A172 (cell line): ENCODE results near the gene CENPK. TPM values are rescaled to one million over a fixed set of nuclear protein-coding genes. Genes with fewer than 3 reads are reported as not detected.

Experiments
- total RNA-seq: library from RNA; depleted of rRNA; stranded (reverse); fragments of >200 nt; shearing (Covaris generic); gene quantifications from 2 replicates; pipeline ENCODE4 v1.2.3, GENCODE V29; 2014; rRNA removed

CENPK gene
- total RNA-seq, 1 experiment from 2014 or later: 109 TPM

Other genes with a start within 250 kb of the CENPK start
- gene ADAMTS6, start 81.2 kb downstream of the CENPK start, total RNA-seq: 15.9 and 21.1 TPM in 2 replicates
- 35.4 and 47.1 TPM in 2 replicates for gene PPWD1, start 128 bp upstream of the CENPK start, total RNA-seq
- gene TRIM23, start 61.2 kb upstream of the CENPK start, total RNA-seq: 22.1 and 23.2 TPM in 2 replicates
- gene SHLD3, start 61.9 kb upstream of the CENPK start, total RNA-seq: 9.0 and 11.4 TPM in 2 replicates
- gene TRAPPC13, start 61.9 kb upstream of the CENPK start, total RNA-seq: 45.8 and 52.1 TPM in 2 replicates
- gene SGTB, start 158.9 kb upstream of the CENPK start, total RNA-seq: 17.7 and 20.2 TPM in 2 replicates
- 48.9 and 54.7 TPM in 2 replicates for gene NLN, start 159.0 kb upstream of the CENPK start, total RNA-seq